NCI-H345 treated with DMSO at 0.1 percent for 48 hours (cell line): ENCODE measurements around the gene USP54.

Experiments used
- DNase-seq: peaks from one replicate; lab custom pipeline; 2025; ENCODE audit not compliant: unreplicated experiment; lab: John Stamatoyannopoulos, UW

The USP54 gene

GRCh38 chr10:73469579-73469978 is 121.6 kb downstream of the USP54 start:
- no peak for DNase-seq

GRCh38 chr10:73467206-73467605 is 123.9 kb downstream of the USP54 start:
- DNase-seq, result no peak

GRCh38 chr10:73465978-73466726 is 125.0 kb downstream of the USP54 start:
- DNase-seq, result no peak

GRCh38 chr10:73460897-73461296 is 130.2 kb downstream of the USP54 start:
- no peak for DNase-seq

- DNase-seq, result no peak
Observed at GRCh38 chr10:73459683-73460314, 131.3 kb downstream of the USP54 start.

- no peak for DNase-seq
Observed at GRCh38 chr10:73456187-73456890, 134.8 kb downstream of the USP54 start.

GRCh38 chr10:73449113-73449512 is 142.0 kb downstream of the USP54 start:
- no peak for DNase-seq

GRCh38 chr10:73448384-73448783 is 142.8 kb downstream of the USP54 start:
- no peak for DNase-seq
